ENCODE data around the gene XRRA1.
A peak's percentile ranks its signal among the peaks of the same experiment; 100 is the strongest.

The XRRA1 gene

GRCh38 chr11:74950374-74950969 lies 1.6 kb upstream of the XRRA1 start:
- DNase-seq (ENCODE audit: low read depth in 2 of 2) = no peak

DNA sequence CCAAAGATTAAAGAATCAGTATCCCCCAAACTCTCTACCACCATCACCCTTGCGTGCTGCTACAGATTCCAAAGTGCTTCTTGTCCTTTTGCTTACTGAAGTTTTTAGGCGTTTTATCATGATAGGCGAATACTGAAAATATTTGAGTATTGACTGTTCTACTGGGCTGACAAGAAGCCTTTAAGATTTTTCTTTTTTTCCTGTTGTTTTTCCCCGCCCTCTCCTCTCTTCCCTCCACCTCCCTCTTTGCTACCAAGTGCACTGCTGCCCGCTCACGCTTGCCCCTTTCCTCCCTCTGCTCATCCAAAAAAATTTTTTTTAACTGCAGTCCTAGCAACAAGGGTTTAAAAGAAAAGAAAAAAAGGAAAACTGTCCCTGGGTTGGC lies 854 bp upstream of the XRRA1 start:
- DNase-seq (ENCODE audit: low read depth in 2 of 2) = no peak

GRCh38 chr11:74948546-74948897 lies 369 bp downstream of the XRRA1 start:
- no peak for DNase-seq (ENCODE audit: low read depth in 2 of 2)

DNA sequence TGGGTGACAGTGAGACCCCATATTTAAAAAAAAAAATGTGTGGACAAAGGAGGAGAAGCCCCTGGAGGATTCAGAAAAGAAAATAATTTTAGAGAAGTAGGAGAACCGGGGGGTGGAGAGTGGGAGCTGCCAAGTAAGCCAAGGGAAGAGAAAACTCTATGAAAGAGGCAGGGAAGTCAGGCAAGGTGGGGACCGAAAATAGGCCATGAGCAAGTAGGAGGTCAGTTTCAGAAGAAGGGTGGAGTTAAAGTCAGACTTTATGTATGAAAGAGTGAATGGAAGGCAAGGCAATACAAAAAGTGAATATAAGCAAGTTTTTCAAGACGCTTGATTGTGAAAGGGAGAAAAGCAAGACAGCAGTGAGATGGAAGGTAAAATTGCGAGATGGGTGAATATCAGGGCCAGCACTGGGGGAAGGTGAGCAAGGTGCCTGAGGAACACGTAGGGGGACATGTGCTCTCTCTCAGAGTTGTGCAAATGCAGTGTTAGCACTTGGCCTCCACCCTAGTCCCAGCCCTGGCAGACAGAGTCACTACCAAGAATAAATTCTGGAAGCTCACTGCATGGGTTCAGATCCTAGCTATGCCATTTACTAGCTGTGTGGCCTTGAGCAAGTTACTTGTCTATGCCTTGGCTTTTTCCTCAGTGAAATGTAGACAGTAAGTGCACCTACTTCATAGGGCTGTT lies 6.7 kb downstream of the XRRA1 start:
- no peak for DNase-seq (ENCODE audit: low read depth in 2 of 2)

DNA sequence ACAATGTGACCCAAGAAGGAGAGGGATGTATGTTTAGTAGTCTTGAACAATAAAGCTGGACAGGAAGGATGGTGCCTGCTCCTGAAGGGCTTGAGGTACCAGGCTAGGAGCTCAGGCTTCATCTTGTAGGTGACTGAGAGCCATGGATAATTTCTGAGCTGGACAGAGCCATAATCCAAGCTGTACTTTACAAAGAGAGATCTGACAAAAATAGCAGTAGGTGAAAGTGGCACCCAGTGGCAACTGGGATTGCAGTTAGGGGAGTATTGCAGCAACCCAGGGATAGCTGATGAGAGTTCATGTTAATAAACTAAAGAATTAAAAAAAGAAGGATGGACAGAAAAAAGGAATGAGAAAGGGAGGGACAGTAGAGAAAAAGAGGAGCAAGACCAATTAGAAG lies 7.4 kb downstream of the XRRA1 start:
- DNase-seq (ENCODE audit: low read depth in 2 of 2) = no peak

- no peak for DNase-seq (ENCODE audit: low read depth in 2 of 2)
These were observed 11.0 kb downstream of the XRRA1 start for GRCh38 chr11:74937696-74938475.

GRCh38 chr11:74936976-74937375 lies 11.9 kb downstream of the XRRA1 start:
- no peak for DNase-seq (ENCODE audit: low read depth in 2 of 2)

GRCh38 chr11:74936087-74936486 lies 12.8 kb downstream of the XRRA1 start:
- no peak for DNase-seq (ENCODE audit: low read depth in 2 of 2)

DNA sequence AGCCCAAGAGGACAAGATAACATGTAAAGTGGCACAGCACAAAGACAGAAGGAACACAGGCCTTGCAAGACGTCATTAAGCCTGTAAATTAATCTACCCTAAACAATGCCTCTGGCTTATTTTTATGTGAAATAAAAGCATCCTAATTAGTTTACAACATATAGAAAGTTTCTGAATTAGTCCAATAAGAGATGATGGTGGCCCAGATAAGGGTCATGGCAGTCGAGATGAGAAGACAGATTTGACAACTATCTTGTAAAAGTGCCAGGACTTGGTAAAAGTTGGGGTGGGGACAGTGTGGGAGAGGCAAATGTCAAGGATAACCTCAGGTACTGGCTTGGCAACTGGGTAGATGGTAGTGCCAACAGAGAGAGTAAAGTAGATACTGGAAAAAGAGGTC lies 13.6 kb downstream of the XRRA1 start:
- DNase-seq (ENCODE audit: low read depth in 2 of 2) = no peak

GRCh38 chr11:74933765-74934164 lies 15.1 kb downstream of the XRRA1 start:
- no peak for DNase-seq (ENCODE audit: low read depth in 2 of 2)

DNA sequence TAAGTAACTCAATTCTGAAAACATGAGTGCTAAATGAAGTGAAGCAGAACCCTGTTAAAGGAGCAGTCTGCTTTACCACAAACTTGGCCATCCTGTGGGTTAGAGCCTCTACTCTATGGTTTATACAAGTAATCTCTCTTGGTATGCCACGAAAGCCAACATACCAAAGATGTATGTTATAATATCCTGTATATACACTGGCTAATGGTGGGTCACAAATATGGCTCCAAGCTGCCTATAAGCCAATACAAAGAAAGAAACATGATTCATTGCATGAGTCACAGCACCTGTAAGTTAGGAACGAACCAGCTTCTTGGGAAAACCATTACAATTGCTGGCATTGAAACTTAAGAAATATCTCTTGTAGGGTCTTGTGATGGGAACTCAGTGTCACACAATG lies 16.1 kb downstream of the XRRA1 start:
- DNase-seq (ENCODE audit: low read depth in 2 of 2) = no peak

DNA sequence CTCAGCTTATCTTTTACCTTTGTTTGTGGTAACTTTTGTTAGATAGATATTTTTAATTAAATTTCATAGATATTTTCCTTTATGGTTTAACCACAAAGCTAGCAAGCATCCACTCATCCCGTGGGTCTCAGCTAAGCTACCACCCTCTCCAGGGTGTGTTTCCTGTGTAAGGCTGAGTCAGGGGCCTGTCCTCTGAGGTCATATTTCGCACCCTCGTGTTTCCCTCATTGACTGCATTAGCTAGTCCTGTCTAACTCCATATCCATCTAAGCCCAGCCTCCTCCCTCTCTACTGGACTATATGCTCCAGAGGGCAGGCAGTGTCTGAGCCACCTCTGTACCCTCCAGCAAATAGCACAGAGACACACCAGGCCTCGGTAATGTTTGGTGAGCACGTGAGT lies 16.7 kb downstream of the XRRA1 start:
- DNase-seq (ENCODE audit: low read depth in 2 of 2) = no peak

- DNase-seq (ENCODE audit: low read depth in 2 of 2) = peak; percentile 33 to 41
These were observed 19.2 kb downstream of the XRRA1 start for GRCh38 chr11:74929431-74930363.

DNA sequence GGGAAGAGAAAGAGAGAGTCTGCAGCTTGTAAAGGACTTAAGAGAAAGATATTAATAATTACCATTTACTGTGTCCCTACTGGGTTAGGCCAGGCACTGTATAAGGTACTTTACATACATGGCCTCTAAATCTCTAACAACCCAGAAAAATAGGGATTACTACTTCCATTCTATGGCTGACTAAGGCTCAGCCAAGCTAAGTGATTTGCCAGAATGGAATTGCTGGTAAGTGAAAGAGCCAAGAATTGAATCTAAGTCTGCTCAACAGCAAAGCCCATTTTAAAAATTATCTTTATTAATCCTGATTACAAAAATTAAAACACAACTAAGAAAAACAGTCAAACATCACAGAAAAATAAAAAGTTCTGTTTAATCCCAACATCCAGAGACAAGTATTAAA lies 21.4 kb downstream of the XRRA1 start:
- DNase-seq (ENCODE audit: low read depth in 2 of 2) = no peak

DNA sequence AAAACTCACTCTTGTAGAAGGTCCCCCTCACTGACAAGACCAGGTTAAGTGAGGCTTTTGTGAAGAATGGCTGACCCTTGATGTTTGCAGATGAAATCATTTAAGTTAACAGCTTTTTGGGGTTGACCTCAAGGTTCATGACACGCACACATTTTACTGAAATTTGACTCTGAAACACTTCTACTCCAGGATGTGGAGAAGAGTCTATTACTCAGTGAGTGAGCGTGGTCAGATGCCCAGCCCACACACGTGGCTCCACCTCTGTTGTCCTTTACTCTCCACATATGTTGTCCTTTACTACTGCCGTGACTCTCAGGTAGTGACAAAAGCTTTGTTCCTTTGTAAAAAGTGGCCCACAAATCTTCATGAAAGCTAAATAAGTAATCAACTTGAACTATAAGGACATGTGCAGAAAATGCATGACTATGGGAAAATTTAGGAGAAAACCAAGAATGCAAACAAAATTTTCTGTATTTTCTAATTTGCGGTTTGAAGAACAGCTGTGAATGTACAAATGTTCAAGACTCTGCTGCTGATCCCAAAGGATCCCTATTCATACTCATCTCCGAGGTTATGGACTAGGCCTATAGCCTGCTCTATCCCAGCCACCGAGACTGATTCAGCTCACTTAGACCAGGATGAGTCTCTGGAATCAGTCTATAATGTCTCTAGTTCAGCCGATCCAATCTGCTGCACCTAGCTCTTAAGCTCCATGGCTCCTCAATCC lies 22.4 kb downstream of the XRRA1 start:
- no peak for DNase-seq (ENCODE audit: low read depth in 2 of 2)

- no peak for DNase-seq (ENCODE audit: low read depth in 2 of 2)
These were observed 23.6 kb downstream of the XRRA1 start for GRCh38 chr11:74925281-74925680.

DNA sequence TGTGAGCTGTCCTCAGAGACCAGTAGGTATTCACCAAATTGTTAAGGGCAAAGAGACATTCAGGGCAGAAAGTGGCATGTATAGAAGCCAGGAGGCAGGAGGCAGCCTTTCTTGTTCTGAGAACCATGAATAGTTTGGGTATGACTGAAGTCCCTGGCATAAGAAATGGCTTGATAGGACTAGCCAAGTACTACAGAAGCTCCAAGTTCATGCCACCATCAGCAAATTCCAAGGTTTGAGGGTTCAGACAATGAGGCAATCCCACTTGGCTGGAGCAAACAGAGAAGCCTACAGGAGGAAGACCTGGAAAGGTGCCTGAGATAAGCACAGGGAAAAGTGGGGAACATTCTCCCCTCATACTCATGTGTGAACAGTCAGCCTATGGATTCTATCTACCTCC lies 25.8 kb downstream of the XRRA1 start:
- no peak for DNase-seq (ENCODE audit: low read depth in 2 of 2)

DNA sequence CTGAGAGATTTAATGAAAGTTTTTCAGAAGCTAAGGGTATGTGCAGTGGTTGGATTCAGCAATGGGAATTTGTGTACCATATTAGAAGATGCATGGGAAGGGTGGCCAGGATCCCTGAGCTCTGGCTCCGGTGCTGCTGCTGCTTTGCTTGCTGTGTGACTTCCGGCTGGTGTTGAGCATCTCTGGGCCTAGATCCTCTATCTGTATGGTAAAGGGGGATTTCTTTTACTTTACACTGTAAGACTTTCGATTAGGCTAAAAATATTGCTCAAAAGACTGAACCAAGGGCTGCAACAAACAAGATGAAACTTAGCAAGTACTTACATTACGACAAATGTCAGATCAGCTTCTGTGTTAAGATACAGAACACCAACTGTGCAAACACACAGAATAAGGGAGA lies 39.1 kb downstream of the XRRA1 start:
- no peak for DNase-seq (ENCODE audit: low read depth in 2 of 2)

GRCh38 chr11:74909385-74909784 lies 39.5 kb downstream of the XRRA1 start:
- no peak for DNase-seq (ENCODE audit: low read depth in 2 of 2)

DNA sequence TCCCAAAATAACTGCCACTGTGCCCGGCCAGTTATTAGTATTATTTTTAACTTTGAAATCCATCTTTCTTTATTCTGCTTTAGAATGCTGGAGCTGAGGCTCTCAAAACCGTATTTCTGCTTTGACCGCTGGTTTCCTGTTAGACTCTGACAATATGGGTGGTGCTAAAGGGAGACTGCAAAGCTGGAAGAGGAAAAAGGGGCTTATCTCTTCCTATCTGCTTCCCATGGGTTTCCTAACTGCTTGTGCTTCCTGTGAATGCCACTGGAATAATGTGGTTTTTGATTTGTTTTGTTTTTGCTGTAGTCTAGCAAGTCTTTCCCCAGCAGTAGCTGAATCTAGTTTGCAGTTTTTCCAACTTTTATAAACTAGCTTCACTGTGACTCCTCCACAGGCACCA lies 43.6 kb downstream of the XRRA1 start:
- no peak for DNase-seq (ENCODE audit: low read depth in 2 of 2)

DNA sequence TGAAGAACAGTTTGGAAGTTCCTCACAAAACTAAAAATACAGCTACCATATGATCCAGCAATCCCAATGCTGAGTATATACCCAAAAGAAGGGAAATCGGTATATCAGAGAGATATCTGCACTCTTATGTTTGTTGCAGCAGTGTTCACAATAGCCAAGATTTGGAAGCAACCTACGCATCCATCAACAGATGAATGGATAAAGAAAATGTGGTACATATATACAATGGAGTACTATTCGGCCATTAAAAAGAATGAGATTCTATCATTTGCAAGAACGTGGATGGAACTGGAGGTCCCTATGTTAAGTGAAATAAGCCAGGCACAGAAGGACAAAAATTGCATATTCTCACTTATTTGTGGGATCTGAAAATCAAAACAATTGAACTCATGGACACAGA lies 46.5 kb downstream of the XRRA1 start:
- no peak for DNase-seq (ENCODE audit: low read depth in 2 of 2)

DNA sequence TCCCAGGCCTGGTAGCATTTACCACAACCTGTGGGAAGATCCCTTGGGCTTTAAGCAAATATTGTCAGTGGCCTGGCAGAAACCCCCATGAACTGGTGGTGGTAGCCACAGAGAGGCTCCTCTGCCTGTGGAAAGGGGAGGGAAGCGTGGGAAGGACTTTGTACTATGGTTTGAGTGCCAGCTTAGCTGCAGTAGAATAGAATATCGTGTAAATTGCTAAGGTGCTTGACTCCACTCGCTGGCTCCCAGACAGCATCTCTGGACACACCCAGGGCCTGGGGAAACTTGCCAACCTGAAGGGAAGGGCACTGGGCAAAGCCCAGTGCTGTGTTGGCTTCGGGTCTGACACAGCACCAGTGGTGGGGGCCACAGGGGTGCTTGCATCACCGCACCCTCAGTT lies 52.6 kb downstream of the XRRA1 start:
- no peak for DNase-seq (ENCODE audit: low read depth in 2 of 2)

Measured in stimulated activated CD4-positive, alpha-beta T cell treated with anti-CD3 and anti-CD28 coated beads, Interleukin-1b, Interleukin-23, amount 100 ng/mL, for 1 hour (primary cell).